Transverse colon (tissue), 4 donors: ENCODE measurements around the gene BARD1.

Experiments
- EP300 ChIP-seq: sonication (generic); formaldehyde crosslinking; IDR thresholded peaks from one replicate; pipeline ENCODE4 v1.6.1; 2017; ENCODE audit warnings: antibody characterized with exemption, low read depth
- POLR2A ChIP-seq: fragments of 450-650 bp; IDR thresholded peaks from one replicate; pipeline ENCODE4 v1.6.1; 2016; ENCODE audit warnings: antibody characterized with exemption, mild to moderate bottlenecking, moderate library complexity
- POLR2AphosphoS5 ChIP-seq, 3 donors: sonication (generic); formaldehyde crosslinking; IDR thresholded peaks; one replicate each; pipeline ENCODE4 v1.6.1; 2016; ENCODE audit warnings: antibody characterized with exemption in 3 of 3
- TF ChIP-seq, protein P1 (sequence below), 5 experiments: fragments of 200-600 bp in 3 of 5; fragments of 450-650 bp in 2 of 5; sonication (generic) in 3 of 5; IDR thresholded peaks; 1 replicate in 2 of 5; 2 replicates in 3 of 5; pipeline ENCODE4 v1.5.1; 2016 to 2017; ENCODE audit warnings: antibody characterized with exemption in 5 of 5, inconsistent platforms in 3 of 5, mild to moderate bottlenecking in 2 of 5, moderate library complexity in 1 of 5

DNA sequence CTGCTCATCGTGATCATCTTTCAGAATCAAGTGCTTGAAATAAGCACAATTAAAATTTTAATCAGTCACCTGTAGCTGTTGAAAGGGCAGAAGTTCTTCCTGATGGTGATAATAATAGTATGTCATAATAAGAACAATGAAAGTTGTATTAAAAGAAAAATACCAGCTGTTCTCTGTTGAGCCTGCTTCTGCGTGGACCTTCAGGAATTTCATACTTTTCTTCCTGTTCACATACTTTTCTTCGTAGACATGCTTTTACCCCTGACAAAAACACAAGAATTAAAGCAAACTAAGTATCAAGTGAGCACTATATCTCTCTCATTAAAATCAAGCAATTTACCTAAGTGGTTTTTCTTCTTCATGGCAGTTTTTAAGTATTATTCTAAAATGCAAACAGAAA lies 79.2 kb downstream of the BARD1 start:
- TF ChIP-seq POLR2AphosphoS5 (IDR thresholded peaks at IDR 0.05) (no peak), EP300 (no peak), POLR2A (no peak)
- TF ChIP-seq, protein P1, sequence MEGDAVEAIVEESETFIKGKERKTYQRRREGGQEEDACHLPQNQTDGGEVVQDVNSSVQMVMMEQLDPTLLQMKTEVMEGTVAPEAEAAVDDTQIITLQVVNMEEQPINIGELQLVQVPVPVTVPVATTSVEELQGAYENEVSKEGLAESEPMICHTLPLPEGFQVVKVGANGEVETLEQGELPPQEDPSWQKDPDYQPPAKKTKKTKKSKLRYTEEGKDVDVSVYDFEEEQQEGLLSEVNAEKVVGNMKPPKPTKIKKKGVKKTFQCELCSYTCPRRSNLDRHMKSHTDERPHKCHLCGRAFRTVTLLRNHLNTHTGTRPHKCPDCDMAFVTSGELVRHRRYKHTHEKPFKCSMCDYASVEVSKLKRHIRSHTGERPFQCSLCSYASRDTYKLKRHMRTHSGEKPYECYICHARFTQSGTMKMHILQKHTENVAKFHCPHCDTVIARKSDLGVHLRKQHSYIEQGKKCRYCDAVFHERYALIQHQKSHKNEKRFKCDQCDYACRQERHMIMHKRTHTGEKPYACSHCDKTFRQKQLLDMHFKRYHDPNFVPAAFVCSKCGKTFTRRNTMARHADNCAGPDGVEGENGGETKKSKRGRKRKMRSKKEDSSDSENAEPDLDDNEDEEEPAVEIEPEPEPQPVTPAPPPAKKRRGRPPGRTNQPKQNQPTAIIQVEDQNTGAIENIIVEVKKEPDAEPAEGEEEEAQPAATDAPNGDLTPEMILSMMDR (IDR thresholded peaks at IDR 0.05): no peak
